BLaER1 treated with 17β-estradiol and CSF1 and Interleukin-3, amounts not matched to agents 10 nM and 100 nM (cell line): ENCODE results near the gene SCN4A.
"Not testable (repeated sequence)": the region's sequence is repeated elsewhere in the genome, so short reads cannot be mapped to it uniquely, and the experiment has no call there.

Experiments used
- H3K27ac ChIP-seq, 11 experiments: shearing (Covaris generic); formaldehyde crosslinking; 2 replicates each; pipeline ENCODE4 v1.8.1; 2022
- H3K27me3 ChIP-seq, 11 experiments: shearing (Covaris generic); formaldehyde crosslinking; 2 replicates each; pipeline ENCODE4 v1.8.1; 2022
- H3K36me3 ChIP-seq, 11 experiments: shearing (Covaris generic); formaldehyde crosslinking; 2 replicates each; pipeline ENCODE4 v1.8.1; 2022
- H3K4me1 ChIP-seq, 10 experiments: shearing (Covaris generic); formaldehyde crosslinking; 2 replicates each; pipeline ENCODE4 v1.8.1; 2022
- H3K4me2 ChIP-seq, 11 experiments: shearing (Covaris generic); formaldehyde crosslinking; 2 replicates each; pipeline ENCODE4 v1.8.1; 2022
- H3K4me3 ChIP-seq, 10 experiments: shearing (Covaris generic); formaldehyde crosslinking; 2 replicates each; pipeline ENCODE4 v1.8.1; 2022
- H3K9ac ChIP-seq, 11 experiments: shearing (Covaris generic); formaldehyde crosslinking; 2 replicates each; pipeline ENCODE4 v1.8.1; 2022
- H3K9me3 ChIP-seq, 11 experiments: shearing (Covaris generic); formaldehyde crosslinking; replicated peaks in 1 of 11; 2 replicates each; pipeline ENCODE4 v1.8.1; 2022
- H4K20me1 ChIP-seq, 11 experiments: shearing (Covaris generic); formaldehyde crosslinking; 2 replicates each; pipeline ENCODE4 v1.8.1; 2022
- Cebpa-rat ChIP-seq, 11 experiments: shearing (Covaris generic); IDR thresholded peaks; 2 replicates each; pipeline ENCODE4 v1.8.1; 2022

Gene SCN4A

DNA sequence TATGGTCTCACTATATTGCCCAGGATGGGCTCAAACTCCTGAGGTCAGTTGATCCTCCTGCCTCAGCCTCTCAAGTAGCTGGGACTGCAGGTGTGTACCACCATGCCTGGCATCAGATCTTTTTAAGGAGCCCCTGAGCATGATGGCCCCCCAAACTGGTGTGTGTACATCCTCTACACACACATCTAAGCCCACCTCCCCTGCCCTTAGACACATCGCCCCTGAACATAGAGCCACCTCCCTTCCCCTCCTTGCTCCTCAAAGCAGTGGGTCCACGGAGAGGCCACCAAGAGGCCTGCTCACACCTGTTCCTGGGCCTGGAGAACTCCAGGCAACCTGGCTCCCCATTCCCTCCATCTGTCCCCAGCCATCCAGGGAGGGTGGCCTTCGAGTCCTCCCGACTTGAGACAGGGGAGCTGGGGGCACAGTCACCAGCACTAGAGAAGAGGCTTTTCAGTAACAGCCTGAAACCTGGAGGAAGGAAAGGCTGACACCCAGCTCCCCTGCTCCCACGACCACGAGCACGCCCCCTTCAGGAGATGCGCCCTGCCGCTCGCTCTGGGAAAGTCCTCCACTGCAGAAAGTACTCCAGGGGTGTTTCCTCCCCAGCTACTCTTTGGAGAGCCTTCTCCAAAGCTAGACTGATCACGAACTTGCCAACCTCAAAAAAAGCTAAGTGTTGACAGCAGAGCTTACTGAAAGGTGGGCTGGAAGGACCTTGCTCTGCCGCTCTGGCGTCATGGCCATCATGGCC is 12.8 kb upstream of the SCN4A start:
- H4K20me1 ChIP-seq = no peaks in the 10 kb centered on the region
- TF ChIP-seq Cebpa-rat (IDR thresholded peaks at IDR 0.05) = no peak
- H3K27ac ChIP-seq = peak overlapping the region in 10 of 11 experiments; percentile 33 to 75 (median 66); a peak in 19 of 22 replicates
- no peaks in the 10 kb centered on the region for H3K27me3 ChIP-seq
- H3K36me3 ChIP-seq = no peaks in the 10 kb centered on the region
- peak overlapping the region in 1 of 10 experiments; percentile 11; a peak in 2 of 20 replicates for H3K4me3 ChIP-seq
- H3K9ac ChIP-seq = peak overlapping the region in 7 of 11 experiments; percentile 21 to 55 (median 50); a peak in 10 of 22 replicates
- H3K9me3 ChIP-seq = peaks cover 10 to 21% (median 19%) of the 10 kb centered on the region in 11 experiments
- peak overlapping the region; percentile 60 to 94 (median 90) for H3K4me2 ChIP-seq
- peaks cover 64 to 80% (median 78%) of the 10 kb centered on the region in 10 experiments for H3K4me1 ChIP-seq

GRCh38 chr17:63984651-63985386 is 12.1 kb upstream of the SCN4A start:
- Histone ChIP-seq H3K4me3 (no peak overlapping the region), H4K20me1 (no peaks in the 10 kb centered on the region), H3K36me3 (no peaks in the 10 kb centered on the region), H3K4me1 (peaks cover 57 to 77% (median 73%) of the 10 kb centered on the region in 10 experiments), H3K4me2 (peak overlapping the region; percentile 60 to 94 (median 90)), H3K9me3 (peaks cover 10 to 21% (median 19%) of the 10 kb centered on the region in 11 experiments), H3K9ac (peak overlapping the region in 6 of 11 experiments; percentile 21 to 55 (median 51); a peak in 10 of 22 replicates), H3K27ac (peak overlapping the region in 10 of 11 experiments; percentile 33 to 75 (median 66); a peak in 17 of 22 replicates), H3K27me3 (no peaks in the 10 kb centered on the region)
- TF ChIP-seq Cebpa-rat (IDR thresholded peaks at IDR 0.05) = no peak

- Histone ChIP-seq H3K9me3 (peaks cover 10 to 21% (median 19%) of the 10 kb centered on the region in 11 experiments), H3K4me3 (no peak overlapping the region), H3K27ac (peak overlapping the region in 7 of 11 experiments; percentile 2 to 70 (median 41); a peak in 9 of 22 replicates), H3K36me3 (no peaks in the 10 kb centered on the region), H3K4me2 (peak overlapping the region; percentile 41 to 94 (median 90); a peak in 20 of 22 replicates), H4K20me1 (no peaks in the 10 kb centered on the region), H3K27me3 (no peaks in the 10 kb centered on the region), H3K9ac (peak overlapping the region in 1 of 11 experiments; percentile 27; a peak in 2 of 22 replicates), H3K4me1 (peaks cover 54 to 77% (median 73%) of the 10 kb centered on the region in 10 experiments)
- no peak for TF ChIP-seq Cebpa-rat (IDR thresholded peaks at IDR 0.05)
These were observed 11.5 kb upstream of the SCN4A start for GRCh38 chr17:63984236-63984635.

- peak overlapping the region in 3 of 11 experiments; percentile 9 to 42 (median 33); a peak in 5 of 22 replicates for H3K9ac ChIP-seq
- peak overlapping the region; percentile 20 to 94 (median 60); a peak in 21 of 22 replicates for H3K4me2 ChIP-seq
- no peak for TF ChIP-seq Cebpa-rat (IDR thresholded peaks at IDR 0.05)
- no peaks in the 10 kb centered on the region for H3K36me3 ChIP-seq
- H3K4me3 ChIP-seq = no peak overlapping the region
- H4K20me1 ChIP-seq = no peaks in the 10 kb centered on the region
- peak overlapping the region in 6 of 11 experiments; percentile 21 to 58 (median 44); a peak in 9 of 22 replicates for H3K27ac ChIP-seq
- peaks cover 10 to 21% (median 19%) of the 10 kb centered on the region in 11 experiments for H3K9me3 ChIP-seq
- H3K27me3 ChIP-seq = no peaks in the 10 kb centered on the region
- peaks cover 54 to 77% (median 73%) of the 10 kb centered on the region in 10 experiments for H3K4me1 ChIP-seq
These were observed 10.6 kb upstream of the SCN4A start for GRCh38 chr17:63983320-63983719.

DNA sequence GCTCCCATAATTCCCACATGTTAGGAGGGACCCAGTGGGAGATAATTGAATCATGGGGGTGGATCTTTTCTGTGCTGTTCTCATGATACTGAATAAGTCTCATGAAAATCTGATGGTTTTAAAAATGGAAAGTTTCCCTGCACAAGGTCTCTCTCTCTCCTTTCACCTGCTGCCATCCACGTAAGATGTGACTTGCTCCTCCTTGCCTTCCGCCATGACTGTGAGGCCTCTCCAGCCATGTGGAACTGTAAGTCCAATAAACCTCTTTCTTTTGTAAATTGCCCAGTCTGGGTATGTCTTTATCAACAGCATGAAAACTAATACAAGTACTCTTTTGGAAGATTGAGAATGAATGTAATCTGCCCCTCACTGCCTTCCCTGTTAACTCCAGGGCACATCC is 9.9 kb upstream of the SCN4A start:
- not testable (repeated sequence) for H4K20me1 ChIP-seq, H3K4me3 ChIP-seq, H3K27me3 ChIP-seq, H3K36me3 ChIP-seq
- Histone ChIP-seq H3K4me2 (peak overlapping the region in 7 of 11 experiments; percentile 31 to 94 (median 88); a peak in 16 of 22 replicates), H3K4me1 (peaks cover 49 to 77% (median 72%) of the 10 kb centered on the region in 10 experiments), H3K27ac (peak overlapping the region in 4 of 11 experiments; percentile 25 to 58 (median 44); a peak in 5 of 22 replicates), H3K9ac (peak overlapping the region in 1 of 11 experiments; percentile 33; a peak in 1 of 22 replicates), H3K9me3 (peaks cover 10 to 21% (median 19%) of the 10 kb centered on the region in 11 experiments)

DNA sequence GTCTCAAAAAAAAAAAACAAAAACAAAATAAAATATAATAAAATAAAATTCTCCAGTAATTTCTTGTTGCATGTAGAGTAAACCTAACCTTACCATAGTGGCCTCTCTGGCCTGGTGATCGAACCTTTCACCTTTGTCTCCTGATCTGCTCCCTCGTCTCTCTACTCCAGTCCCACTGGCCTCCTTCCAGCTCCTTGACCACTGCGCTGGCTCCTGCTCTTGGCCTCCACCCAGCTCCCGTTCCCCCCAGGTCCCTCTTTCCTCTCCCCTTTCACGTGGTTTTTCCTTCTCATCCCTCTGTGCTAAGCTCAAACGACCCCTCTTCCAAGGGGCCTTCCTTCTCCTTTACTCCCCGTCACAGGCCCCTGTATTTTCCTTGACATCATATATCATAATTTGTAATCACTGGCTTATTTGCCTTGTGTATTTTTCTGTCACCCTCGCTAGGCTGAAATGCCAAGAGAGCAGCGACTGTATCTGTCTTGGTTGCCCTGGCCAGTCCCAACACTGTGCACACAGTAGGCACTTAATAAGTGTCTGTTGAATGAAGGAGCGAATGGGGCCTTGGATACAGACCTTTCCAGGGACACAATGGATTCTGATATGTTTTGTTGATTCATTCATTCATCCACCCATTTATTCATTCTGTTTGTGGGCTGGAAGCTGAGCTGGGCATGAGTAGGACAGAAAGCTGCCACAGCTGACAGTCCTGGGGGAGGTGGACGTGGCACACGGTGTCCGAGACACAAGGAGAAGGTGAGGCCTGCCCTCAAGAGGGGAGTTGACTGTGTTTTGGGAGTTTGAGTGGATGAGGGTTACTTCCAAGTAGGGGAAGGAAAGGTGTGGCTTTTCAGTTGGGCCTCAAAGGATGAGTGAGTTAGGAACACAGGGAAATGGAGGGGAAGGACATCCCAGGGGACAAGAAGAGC is 5.8 kb upstream of the SCN4A start:
- no peaks in the 10 kb centered on the region for H3K27me3 ChIP-seq
- H4K20me1 ChIP-seq = no peaks in the 10 kb centered on the region
- H3K4me2 ChIP-seq = peak overlapping the region; percentile 11 to 87 (median 77); a peak in 19 of 22 replicates
- H3K9me3 ChIP-seq = peaks cover 10 to 21% (median 19%) of the 10 kb centered on the region in 11 experiments
- H3K27ac ChIP-seq = peak overlapping the region in 8 of 11 experiments; percentile 3 to 71 (median 55); a peak in 14 of 22 replicates
- H3K4me1 ChIP-seq = peaks cover 24 to 77% (median 72%) of the 10 kb centered on the region in 10 experiments
- no peak for TF ChIP-seq Cebpa-rat (IDR thresholded peaks at IDR 0.05)
- 0 out of 20 replicates have a peak overlapping the region, but pooled peaks of 1 of the 10 experiments have one; percentile 2 for H3K4me3 ChIP-seq
- H3K9ac ChIP-seq = peak overlapping the region in 5 of 11 experiments; percentile 8 to 34 (median 10); a peak in 5 of 22 replicates
- no peaks in the 10 kb centered on the region for H3K36me3 ChIP-seq

- Histone ChIP-seq H4K20me1 (no peaks in the 10 kb centered on the region), H3K4me2 (peak overlapping the region in 8 of 11 experiments; percentile 9 to 82 (median 45); a peak in 16 of 22 replicates), H3K36me3 (no peaks in the 10 kb centered on the region), H3K27me3 (no peaks in the 10 kb centered on the region), H3K9ac (no peak overlapping the region), H3K4me1 (peaks cover 17 to 72% (median 67%) of the 10 kb centered on the region in 10 experiments), H3K9me3 (peaks cover 4 to 7% (median 6%) of the 10 kb centered on the region in 11 experiments), H3K27ac (no peak overlapping the region), H3K4me3 (no peak overlapping the region)
- no peak for TF ChIP-seq Cebpa-rat (IDR thresholded peaks at IDR 0.05)
These were observed 4.0 kb upstream of the SCN4A start for GRCh38 chr17:63976702-63977101.
